ENCODE data around the gene BRMS1.
"Not testable (repeated sequence)": the region's sequence is repeated elsewhere in the genome, so short reads cannot be mapped to it uniquely, and the experiment has no call there.

BRMS1 gene, protein sequence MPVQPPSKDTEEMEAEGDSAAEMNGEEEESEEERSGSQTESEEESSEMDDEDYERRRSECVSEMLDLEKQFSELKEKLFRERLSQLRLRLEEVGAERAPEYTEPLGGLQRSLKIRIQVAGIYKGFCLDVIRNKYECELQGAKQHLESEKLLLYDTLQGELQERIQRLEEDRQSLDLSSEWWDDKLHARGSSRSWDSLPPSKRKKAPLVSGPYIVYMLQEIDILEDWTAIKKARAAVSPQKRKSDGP

DNA sequence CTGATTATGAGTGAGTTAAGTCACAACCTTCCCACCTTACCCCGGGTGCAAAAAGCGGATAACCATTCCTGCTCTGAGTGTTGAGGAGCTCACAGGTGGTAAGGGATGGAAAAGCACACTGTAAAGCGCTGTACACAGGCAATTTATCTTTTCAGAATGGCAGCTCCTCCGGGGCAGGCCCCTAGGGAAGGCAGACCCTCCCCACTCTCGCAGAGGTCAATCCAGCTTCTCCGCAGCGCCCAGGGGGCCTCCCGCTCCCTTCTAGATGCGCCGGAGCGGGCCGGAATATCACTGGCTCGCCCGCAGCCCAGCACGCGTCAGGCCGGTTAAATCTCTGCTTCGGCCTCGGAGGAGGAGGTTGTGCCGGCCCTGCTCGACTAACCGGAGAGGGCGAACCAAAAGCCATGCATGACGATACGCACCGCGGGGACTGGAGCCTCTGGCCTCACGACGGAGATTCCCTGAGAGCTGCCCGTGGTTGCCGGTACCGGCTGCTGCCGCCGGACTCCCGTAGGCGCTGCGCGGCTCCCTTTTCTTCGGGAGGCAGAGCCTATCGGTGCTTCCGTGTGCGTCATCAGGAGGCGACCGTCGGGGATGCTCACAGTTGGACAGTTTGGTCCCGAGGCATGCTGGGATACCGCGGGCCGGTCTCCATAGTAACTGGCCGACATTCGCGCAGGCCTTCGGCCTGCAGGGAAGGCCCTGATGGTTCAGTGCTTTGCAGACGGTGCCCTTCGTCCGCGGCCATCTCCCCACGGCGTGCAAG is at the start of gene BRMS1:
Gene BRMS1 (minus strand): TSS at position 555 of the 766 bp plus-strand sequence. CDS start 2,870 bp downstream, outside the sequence.
- peak; percentile 89 to 94 for DNase-seq

DNA sequence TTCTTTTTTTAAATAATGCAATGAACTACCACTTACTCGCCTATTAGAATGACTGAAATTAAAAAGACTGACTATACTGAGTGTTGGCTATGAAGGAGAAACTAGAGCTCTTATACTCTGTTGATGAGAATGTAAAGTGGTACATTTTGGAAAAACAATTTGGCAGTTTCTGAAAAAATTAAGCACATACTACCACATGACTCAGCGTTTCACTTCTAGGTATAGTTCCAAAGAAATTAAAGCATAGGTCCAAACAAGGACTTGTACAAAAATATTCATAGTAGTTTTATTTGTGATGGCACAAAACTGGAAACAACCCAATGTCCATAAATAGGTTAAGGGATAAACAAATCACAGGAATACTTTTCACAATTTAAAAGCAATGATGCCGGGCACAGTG is 49.0 kb upstream of the BRMS1 start:
- no peak for DNase-seq

DNA sequence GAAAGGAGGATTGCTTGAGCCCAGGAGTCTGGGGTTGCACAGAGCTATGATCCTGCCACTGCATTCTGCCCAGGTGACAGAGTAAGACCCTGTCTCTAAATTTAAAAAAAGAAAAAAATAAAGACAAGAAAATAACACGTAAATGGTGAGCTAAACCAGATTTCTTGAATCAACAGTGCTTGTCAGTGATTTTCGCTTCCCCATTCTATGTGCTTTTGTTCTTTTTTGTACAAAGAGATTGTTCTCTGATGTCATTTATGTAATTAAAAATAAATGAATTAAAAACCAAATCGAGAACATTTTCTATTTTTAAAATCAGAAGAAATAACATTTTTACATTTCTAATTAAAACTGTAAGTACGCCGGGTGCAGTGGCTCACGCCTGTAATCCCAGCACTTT is 46.4 kb upstream of the BRMS1 start:
- DNase-seq: no peak

DNA sequence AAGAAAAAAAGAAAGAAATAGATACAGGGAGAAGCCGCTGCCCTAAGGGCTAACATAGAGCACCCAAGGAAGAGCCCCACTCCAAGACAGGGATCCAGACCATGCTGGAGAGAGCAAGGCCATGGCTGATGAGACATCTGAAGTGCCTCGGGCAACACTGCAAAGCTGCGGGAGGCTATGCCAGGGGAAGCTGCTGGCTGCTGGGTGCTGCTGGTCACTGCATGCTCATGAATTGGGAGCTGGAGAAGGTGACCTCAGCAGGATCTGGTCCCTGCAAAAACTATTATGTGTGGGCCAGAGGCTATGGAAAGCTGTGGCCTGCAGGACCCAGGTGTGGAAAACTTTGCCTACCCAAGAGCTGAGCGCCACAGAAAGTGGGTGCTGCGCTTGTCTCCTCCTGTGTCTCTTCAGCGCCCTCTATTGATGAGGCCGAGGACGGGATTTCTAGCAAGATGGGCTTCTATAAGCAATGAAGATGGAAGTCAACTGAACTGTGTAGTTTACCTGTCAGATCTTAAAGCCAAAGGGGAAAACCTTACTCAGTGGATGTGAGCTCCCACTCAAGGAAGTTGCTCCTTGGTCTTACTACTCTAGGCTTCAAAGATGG is 44.0 kb upstream of the BRMS1 start:
- DNase-seq: peak in 1 of 2 donors; percentile 3

DNA sequence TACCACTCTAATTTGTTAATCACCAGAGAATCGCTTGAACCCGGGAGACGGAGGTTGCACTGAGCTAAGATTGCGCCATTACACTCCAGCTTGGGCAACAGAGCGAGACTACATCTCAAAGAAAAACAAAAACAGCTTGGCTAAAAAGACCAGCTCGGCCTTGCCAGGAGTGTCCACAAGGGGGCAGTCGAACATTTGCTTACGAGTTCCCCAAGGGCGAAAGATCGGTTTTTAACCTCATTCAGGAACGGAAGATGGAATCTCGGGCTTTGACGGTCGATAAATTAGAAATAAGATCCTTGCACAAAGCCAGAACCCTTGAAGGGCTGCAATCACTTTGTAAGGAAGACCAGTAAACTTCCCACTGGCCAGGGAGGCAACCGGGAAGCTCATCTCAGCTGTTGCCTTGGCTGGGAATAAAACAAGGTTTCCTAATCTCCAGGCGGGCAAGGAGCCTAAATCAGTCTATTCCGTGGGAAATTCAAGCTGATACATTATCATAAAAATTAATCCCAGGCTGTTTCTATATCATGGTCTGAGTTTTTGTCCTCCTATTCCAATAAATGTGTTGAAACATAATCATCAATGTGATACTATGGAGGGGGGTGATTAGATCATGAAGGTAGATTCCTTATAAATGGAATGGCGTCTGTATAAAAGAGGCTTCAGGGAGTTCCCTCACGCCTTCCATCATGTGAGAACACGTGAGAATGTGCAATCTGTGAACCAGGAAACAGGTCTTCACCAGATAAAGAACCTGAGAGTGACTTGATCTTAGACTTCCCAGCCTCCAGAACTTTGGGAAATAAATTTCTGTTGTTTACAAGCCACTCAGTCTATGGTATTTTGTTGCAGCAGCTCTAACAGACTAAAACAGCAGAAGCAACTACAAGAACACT is 41.5 kb upstream of the BRMS1 start:
- DNase-seq: peak; percentile 66 to 68

DNA sequence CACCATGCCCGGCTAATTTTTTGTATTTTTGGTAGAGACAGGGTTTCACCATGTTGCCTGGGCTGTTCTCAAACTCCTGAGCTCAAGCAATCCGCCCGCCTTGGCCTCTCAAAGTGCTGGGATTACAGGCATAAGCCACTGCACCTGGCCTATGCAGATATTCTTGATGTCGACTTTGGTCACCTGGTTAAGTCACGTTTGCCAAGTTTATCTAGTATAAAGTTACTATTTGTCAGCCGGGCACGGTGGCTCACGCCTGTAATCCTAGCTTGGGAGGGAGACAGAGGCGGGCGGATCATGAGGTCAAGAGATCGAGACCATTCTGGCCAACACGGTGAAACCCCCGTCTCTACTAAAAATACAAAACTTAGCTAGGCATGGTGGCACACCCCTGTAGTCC is 39.4 kb upstream of the BRMS1 start:
- DNase-seq: not testable (repeated sequence)

DNA sequence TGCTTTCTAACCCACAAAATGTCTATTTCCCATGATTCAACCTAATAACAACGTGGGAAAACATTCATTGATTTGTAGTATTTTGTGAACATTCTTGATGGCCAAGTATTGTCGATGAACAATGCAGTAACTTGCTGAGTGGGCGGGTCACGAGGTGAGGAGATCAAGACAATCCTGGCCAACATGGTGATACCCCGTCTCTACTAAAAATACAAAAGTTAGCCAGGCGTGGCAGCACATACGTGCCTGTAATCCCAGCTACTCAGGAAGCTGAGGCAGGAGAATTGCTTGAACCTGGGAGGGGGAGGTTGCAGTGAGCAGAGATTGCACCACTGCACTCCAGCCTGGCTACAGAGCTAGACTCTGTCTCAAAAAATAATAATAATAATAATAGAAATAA is 35.4 kb upstream of the BRMS1 start:
- DNase-seq: not testable (repeated sequence)

DNA sequence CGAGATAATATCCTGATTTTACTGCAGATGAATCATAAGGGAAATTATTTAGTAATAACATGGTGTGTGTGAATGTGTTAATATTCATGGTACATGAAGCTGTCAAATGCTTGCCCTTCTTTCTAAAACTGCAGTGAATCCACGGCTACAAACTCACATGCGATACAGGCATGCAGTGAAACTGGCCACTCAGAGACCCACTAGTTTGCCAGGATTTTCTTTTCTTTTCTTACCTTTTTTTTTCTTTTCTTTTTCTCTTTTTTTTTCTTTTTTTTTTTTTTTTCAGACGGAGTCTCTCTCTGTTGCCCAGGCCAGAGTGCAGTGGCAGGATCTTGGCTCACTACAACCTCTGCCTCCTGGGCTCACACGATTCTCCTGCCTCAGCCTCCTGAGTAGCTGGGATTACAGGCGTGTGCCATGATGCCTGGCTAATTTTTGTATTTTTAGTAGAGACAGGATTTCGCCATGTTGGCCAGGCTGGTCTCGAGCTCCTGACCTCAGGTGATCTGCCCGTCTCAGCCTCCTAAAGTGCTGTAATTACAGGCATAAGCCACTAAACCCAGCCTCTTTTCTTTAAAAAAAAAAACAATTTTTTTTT is 28.9 kb upstream of the BRMS1 start:
- DNase-seq: not testable (repeated sequence)

DNA sequence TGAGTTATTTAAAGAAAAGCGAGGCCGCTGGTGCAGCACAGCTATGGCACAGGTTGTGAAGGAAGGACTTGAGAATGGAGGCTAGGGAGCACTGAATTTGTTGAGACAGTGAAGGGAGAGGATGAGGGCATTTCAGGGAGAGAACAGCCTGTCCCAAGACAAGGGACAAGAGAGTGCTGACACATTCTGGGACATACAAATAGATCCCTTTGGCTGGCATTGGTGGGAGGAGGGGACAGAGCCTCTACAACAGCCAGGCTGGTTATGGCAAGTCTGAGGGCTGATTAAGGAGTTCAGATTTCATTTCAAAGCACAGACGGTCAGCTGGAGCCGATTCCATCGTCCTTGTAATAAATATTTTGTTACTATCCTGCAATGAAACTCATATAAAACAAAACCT is 28.4 kb upstream of the BRMS1 start:
- peak in 1 of 2 donors; percentile 32 for DNase-seq

DNA sequence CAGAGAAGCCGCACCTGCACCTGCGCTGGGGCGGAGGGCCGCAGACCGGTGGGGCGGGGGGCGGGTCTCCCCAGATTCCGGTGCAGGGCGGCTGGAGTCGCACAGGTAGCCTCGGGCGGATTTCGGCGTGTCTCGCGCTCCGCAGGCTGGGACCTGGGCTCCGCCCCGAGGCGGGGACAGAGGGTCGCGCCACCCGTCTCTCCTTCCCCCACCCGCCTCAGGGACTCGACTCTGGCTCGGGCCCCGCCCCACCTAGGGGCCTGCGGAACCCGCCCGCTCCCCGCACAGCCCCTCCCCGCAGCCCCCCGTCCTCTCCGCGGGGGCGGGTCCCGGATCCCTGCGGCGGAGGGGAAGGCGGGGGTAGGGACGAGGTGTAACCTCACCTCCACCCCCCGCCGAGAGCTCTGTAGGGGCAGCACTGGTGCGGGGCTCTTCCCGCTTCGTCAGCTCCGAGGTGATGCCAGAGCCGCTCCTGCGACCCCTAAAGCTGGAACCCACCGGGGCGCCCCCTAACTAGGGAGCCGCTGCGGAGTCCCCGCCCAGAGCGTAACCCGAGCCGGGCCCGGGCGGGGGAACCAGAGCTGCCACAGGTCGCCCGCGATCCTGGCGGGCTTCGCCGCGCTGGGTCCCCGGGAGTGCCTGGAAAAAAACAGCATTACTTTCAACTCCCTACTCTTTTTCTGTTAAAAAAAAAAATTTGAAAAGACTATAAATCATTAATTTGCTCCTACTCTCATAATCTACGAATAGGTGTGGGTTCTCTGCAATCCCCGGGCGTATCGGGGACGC is 26.9 kb upstream of the BRMS1 start, which contains the start of gene SLC29A2:
Gene SLC29A2 (minus strand): TSS at position 134 of the 789 bp plus-strand sequence. CDS start 169 bp downstream, outside the sequence.
- DNase-seq: no peak

DNA sequence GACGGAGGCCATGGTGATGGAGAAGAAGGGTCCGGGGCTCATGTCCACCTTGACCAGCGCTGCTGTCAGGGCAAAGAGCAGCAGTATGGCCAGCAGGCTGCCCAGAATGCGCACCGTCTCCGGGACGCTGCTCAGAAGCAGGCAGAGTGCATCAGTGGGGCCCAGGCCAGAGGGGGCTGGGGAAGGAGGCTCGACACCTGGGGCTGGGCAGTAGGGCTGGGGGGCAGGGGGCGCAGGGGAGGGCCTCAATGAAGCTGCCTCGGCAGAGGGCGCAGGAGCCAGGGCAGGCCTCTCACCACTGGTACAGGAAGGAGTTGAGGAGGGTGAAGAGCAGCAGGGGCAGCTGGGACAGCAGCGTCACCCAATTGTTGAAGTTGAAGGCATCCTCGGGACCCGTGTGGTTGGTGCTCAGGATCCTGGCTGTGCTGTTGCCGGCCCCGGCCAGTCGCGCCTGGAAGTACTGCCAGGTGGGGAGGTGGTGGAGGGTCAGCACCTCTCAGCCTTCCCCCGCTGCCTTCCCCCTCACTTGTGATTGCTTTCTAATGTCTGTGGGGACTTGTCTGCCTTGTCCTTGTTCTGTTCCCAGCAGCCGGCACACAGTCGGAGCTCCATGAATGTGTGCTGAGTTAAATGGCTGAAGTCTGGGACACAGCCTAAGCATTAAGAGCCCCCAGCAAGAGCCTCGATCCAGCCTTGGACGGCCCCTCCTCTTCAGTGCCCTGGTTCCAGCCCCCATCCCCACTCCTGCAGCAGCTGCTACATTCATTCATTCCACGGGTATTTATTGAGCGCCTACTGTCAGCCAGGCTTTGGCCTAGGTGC is 24.4 kb upstream of the BRMS1 start:
- DNase-seq: no peak

DNA sequence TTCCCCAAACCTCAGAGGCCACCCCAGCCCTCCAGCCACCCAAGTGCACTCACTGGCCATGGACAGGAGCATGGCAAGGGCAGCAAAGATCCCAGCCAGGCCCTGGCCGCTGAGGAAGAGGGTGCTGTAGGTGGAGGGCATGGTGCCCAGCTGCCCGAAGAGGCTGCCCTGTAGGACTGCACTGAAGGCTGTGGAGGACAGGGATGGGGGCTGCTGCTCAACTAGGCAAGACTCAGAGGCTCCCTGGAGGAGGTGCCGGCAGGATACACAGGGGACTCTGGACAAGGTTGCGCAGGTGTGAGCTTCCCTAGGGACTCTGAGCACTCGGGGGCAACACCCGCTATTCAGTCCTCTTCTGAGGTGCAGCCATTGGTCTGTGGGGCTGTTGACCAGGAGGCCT is 23.6 kb upstream of the BRMS1 start:
- no peak for DNase-seq

DNA sequence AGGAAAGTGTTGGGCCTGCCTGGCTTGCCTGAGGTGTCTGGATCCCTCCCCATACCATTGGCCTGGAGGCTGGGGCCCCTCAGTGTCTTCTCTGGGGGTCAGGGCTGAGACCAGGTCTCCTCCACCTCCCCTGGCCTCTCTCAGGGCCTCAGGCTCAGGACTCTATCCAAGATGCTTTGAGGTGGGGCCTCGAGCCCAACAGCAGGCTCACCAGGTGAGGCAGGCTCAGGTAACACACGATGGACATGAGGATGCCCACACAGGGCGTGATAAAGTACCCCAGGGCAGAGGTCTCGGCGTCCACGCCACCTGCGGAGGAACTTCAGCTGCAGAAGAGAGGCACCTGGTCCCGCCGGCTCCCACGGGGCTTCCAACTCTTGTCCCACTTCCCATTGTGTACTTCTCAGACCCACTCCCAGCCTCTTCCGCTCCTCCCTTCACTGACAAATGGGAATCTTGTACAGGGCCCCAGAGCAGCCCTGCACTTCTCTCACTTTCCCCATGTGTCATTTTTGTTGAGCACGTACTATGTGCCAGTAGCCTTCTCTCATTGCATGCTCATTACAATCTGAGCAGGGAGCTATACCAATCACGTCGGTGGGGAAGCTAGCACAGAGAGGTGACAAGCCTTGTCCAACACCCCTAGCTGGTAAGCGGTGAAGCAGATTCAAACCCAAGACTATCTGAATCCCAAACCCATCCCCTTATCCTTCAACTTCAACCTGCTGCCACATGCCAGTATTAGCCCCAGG is 22.8 kb upstream of the BRMS1 start:
- DNase-seq: no peak

DNA sequence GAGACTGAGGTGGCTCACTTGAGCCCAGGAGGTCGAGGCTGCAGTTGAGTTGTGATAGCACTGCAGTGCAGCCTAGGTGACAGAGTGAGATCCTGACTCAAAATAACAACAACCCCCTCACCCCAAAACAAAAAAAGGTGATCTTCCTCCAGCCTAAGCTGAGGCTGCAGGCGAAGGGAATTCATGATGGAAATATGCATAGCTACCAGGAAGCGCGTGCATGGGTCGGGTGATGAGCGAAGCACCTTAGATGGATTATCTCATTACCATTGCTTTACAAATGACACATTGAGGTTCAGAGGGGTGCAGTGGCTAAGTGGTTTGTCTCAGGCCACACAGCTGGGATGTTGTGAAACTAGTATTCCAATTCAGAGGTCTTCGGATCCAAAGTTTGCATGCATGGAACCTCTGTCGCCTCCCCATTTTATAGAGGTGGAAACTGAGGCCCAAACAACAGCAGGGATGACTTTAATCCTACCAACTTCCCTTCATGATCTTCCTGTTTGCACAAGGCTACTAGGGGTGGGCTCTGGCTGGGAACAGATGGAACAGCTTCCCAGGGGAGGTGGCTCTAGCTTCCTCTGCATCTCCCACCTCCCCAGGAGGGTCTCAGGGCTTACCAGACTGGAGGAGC is 22.1 kb upstream of the BRMS1 start:
- DNase-seq: no peak

DNA sequence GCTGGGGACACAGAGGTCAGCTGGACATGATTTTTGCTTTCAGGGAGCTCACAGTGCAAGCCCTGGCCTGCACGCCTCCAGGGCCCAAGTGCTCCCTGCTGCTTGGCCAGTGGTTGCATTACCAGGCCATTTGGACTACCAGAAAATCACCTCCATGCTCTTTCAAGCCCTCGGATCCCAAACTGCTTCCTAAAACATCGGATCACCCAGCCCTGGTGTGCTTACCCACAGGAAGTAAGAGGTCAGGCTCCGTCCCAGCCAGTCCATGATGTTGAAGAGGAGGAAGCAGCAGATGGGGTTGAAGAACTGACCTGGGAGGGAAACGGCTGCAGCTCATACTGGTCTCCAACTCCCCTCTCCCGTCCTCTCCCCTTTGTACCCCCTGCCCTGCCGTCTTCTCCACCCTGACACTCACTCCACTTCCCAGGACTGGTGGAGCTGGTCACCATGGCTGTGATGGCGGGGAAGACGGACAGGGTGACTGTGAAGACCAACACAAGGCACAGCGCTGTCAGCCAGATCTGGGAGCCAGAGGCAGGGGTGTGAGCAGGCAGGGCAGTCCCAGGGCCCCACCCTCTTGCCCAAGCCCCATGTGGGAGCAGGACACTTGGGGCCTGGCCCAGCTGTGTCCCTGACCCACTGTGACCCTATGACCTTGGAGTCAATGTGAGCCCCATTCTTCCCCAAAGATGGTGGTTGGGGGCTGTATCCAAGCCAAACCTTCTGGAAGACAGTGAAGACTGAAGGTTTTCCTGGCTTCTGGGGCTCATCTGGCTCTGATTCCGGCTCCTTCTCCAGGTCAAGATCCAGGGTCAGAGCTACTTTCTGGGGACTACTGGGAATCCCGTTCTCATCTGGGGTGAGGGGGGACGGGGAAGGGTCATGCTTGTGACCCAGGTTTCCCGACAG is 21.1 kb upstream of the BRMS1 start:
- DNase-seq: no peak

DNA sequence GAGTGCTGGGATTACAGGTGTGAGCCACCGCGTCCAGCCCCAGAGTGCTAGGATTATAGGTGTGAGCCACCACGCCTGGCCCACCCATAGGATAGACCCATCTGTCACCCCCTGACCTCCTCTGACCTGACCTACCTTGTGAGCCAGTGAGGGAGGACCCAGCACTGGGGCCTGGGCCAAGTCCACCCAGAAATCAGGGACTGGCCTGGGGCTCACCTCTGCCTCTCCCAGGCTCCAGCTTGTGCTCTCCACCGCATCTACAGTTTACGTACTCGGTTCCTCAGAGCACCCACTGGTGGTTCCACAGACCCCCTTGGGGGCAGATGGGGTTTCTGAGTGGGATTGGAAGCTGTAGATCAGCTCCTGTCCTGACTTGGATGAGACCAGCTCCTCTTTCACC is 20.3 kb upstream of the BRMS1 start:
- no peak for DNase-seq

DNA sequence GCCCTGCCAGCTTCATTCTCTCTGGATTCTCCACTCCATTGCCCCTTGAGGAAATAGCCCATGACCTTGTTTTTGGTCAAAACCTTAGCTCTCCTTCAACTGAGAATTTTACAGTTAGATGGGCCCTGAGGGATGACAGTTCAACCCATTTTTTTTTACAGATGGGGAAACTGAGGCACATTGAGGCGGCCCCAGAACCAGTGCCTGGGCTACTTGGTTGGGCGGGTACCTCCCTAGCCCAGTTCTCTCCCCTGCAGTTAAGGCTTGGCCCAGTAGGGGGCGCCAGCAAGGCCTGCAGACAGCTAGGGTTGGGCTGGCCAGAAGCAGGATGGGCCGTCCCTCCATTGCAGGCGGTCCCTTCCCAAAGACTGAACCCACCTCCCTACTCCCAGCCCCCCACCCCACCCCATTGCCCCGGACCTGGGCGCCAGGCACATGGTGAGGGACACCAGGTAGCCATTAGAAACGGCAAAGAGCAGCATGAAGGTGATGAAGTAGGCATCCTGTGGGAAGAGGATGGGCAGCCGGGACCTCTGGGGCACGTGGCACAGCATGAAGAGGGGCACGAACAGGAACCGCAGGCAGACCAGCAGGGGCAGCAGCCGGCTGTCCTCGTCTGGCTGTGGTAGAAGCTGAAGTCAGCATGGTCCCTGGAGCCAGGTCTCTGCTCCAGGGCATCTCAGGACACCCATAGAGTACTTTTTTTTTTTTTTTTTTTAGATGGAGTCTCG is 19.1 kb upstream of the BRMS1 start:
- DNase-seq: no peak

All from hippocampal formation (tissue), 2 donors.